NCI-H446 treated with DMSO at 0.1 percent for 48 hours (cell line): ENCODE results near the gene ZNF624.

Experiments
- DNase-seq: peaks from one replicate; lab custom pipeline; 2025; lab: John Stamatoyannopoulos, UW

The ZNF624 gene

DNA sequence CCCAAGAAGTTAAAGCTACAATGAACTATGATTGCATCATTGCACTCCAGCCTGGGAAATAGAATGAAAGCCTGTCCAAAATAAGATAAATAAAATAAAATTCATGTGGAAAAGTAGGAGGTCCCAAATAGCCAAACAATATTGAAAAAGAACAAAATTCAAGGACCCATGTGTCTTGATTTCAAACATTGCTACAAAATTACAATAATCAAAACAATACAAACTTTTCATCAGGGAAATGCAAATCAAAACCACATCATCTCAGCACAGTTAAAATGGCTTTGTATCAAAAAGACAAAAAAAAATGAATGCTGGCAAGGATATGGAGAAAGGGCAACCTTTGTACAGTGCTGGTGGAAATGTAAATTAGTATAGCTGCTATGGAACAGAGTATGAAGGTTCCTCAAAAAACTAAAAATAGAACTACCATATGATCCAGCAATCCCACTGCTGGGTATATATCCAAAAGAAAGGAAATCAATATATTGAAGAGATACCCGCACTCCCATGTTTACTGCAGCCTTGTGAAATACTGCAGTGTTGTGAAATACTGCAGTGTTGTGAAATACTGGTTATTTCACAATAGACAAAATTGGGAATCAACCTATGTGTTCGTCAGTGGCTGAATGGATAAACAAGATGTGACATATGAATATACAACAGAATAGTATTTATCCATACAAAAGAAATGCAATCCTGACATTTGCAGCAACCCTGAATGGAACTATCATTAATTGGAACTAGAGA lies 60.1 kb downstream of the ZNF624 start:
- DNase-seq: no peak

DNA sequence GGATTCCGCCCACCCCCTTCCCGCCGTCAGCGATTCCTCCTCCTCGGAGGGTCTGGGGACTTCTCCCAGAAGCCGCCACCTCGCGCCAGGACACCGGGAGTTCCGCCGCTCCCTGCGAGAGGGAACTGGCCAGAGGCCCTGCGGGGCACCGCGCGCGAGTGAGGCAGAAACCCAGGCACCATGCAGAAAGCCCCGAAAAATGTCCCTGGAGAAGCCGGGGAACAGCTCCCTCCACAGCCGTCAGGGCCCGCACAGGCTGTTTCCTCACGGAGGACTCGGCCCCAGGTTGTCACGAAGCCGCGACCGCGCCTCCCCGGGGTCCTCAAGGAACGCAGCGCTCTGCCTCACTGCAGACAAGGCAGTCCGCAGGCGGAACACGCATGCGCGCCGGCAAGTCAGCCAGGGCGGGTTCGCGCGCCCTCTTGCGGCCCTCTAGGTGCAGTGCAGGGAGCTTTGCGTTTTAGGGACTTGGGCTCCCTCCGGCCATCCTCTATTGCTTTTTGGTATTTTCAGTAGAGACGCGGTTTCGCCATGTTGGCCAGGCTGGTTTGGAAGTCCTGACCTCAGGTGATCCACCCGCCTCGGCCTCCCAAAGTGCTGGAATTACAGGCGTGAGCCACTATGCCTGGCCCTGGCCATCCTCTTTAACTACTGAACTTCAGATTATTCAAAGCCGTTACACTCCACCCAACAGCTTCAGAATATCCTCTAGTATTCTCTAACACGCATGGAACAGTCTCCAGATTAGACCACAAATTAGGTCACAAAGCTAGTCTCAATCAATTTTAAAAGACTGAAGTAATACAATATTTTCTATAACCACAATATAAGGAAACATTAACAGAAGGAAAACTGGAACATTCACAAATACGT lies 64.3 kb downstream of the ZNF624 start:
- DNase-seq: peak; percentile 61

DNA sequence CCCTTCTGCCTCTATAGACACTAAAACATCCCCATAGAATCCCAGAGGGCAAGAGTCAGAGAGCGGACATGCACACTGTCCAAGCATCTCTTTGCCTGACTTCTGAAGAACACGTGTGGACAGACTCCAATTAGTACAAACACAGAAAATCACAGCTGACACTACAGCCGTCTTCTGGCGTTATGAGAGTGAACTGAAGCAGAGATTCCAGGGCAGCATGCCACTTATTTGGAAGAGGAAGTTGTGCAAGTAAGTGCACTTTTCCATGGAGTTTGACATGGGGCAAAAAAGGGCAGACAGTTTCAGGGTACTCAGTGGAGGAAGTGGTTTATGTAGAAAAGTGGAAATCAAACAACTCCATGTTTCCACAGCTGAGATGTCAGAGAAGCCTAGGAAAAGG lies 67.9 kb downstream of the ZNF624 start:
- DNase-seq: no peak

DNA sequence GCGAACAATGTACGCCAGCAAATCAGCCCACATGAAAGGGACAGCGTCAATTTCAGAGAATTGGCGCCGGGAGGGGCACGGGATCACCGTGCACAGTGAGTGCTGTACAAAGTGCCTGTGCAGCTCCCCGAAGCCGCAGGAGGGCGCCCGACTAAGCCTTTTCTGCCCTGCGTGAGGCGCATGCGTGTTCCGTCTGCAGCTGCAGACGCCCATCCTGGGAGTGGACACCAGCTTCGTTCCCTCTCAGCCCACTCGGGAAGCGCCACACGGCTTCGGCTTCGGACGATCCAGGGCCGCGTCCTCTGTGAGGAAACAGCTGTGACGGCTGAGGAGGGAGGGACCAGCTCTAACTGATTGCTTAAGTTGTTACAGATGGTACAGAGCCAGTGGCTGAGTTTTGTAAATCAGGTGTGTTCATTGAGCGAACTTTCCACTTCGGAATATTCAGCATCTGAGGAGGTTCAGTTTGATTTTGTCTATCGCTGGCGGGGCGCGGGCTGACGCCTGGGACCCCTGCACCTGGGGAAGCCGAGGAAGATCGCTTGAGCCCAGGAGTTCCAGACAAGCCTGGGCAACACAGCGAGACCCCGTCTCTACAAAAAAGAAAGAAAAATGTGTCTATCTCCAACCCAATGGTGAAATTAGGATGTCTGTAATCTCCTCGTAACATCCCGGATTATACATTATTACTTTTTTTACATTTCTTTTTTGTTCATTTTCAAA lies 69.2 kb downstream of the ZNF624 start:
- DNase-seq: no peak

DNA sequence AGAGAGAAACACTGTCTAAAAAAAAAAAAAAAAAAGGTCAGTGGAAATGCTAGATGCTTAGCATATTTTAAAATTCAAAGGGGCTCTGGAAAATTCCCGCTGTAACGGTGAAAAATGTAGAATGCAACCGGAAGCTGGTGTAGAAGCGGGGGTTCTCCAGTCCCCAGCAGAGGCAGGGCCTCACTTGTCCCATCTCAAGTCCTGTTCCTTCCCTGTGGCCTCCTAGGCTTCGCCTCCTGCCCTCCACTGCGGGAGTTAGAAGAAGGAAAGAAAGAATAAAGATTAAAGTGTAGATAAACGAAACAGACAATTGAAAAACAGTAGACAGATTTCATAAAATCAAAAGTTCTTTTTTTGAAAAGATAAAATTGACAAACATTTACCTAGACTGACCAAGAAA lies 69.9 kb downstream of the ZNF624 start:
- DNase-seq: no peak

DNA sequence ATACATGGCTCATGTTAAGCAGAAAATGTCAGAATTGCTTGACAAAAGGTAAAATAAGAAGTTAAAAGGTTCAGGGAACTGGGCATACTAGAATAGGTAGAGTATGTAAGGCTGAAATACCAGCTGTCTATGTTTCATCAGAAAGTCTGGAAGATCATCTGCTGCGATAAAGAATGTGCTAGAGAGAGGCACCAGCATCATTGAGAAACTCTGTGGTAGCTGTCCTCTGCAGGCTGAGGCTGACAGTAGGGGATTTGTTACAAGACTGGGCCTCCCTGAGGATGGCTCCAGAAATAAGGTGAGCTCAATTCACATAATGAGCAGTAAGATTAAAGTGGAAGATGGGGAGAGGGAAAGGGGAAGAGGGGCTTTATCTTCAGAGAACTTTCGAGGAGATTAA lies 80.2 kb downstream of the ZNF624 start:
- DNase-seq: no peak
